Kidney (tissue), 14 donors: ENCODE data around the gene HSH2D. TPM values are rescaled to one million over a fixed set of nuclear protein-coding genes. Genes with fewer than 3 reads are reported as not detected.

Experiments used
- DNase-seq, 5 donors: peaks; one replicate each; pipeline ENCODE4 v3.0.0-alpha.2; 2013 to 2020
- FAIRE-seq: peaks from 2 replicates; lab custom pipeline; 2012; peaks lifted over from hg19 to GRCh38; lab: Jason Lieb, UNC
- H3K27ac ChIP-seq, 2 donors: one replicate each; pipeline ENCODE4 v1.7.0; 2013; ENCODE audit warnings: low read depth in 2 of 2, low read length in 2 of 2, inconsistent platforms in 1 of 2
- H3K27me3 ChIP-seq: one replicate; pipeline ENCODE4 v1.7.1; 2013; ENCODE audit warnings: low read length, inconsistent platforms; ENCODE audit not compliant: control insufficient read depth, insufficient read depth
- H3K36me3 ChIP-seq, 3 donors: one replicate each; pipeline versions ENCODE4 v1.7.0 to v1.7.1; 2013; ENCODE audit warnings: low read length in 3 of 3, control low read depth in 1 of 3, inconsistent platforms in 1 of 3; ENCODE audit not compliant: insufficient read depth in 3 of 3, control insufficient read depth in 2 of 3
- H3K4me1 ChIP-seq, 3 donors: one replicate each; pipeline versions ENCODE4 v1.7.0 to v1.7.1; 2013; ENCODE audit warnings: low read length in 3 of 3, inconsistent platforms in 1 of 3, low read depth in 1 of 3; ENCODE audit not compliant: control insufficient read depth in 2 of 3, insufficient read depth in 2 of 3
- H3K4me3 ChIP-seq, 3 donors: one replicate each; pipeline versions ENCODE4 v1.7.0 to v1.8.1; 2013; ENCODE audit warnings: low read length in 3 of 3, control low read depth in 1 of 3, inconsistent platforms in 1 of 3
- H3K9ac ChIP-seq, 3 donors: one replicate each; pipeline versions ENCODE4 v1.7.0 to v1.7.1; 2013; ENCODE audit warnings: low read length in 3 of 3, control low read depth in 1 of 3, inconsistent platforms in 1 of 3
- H3K9me3 ChIP-seq, 3 donors: one replicate each; pipeline versions ENCODE4 v1.7.0 to v1.7.1; 2013; ENCODE audit warnings: low read length in 3 of 3, control low read depth in 1 of 3, inconsistent platforms in 1 of 3; ENCODE audit not compliant: control insufficient read depth in 2 of 3, insufficient read depth in 1 of 3
- CTCF ChIP-seq: IDR thresholded peaks from 3 replicates; pipeline ENCODE4 v1.5.1; 2012; ENCODE audit warnings: mild to moderate bottlenecking, moderate library complexity, borderline replicate concordance; ENCODE audit not compliant: insufficient read depth; ENCODE audit errors: extremely low read depth
- intact Hi-C: fragments of 100-400 bp; cut with DNase I; formaldehyde crosslinking; loops from one replicate; pipeline ENCODE4 v1.11.1; 2022
- polyA plus RNA-seq: library from polyadenylated mRNA; stranded (reverse); fragments of 350-450 nt; fragmentation: Illumina TruSeq; extraction: RNeasy Lipid Tissue Mini Kit (QIAGEN cat#74804); gene quantifications from one replicate; pipeline ENCODE4 v1.2.3, GENCODE V29; 2014; ENCODE audit warnings: low read depth, low replicate concordance; ENCODE audit not compliant: insufficient read depth
- total RNA-seq: library from RNA; stranded (reverse); fragmentation: NEBNext Ultra II Directional; extraction: Animal tissue kit (Norgen Biotek cat#: 25700); gene quantifications from one replicate; pipeline ENCODE4 v1.2.1, GENCODE V29; 2021
- donor health status: control.
- donor health status: control.
- donor health status: control.
- donor health status: control.
- donor health status: control.
- donor health status: DM: yes; HTN: yes; CAD: no.
- donor health status: Normal renal cell carcinoma (clear cell type).

Gene HSH2D
- total and polyA plus RNA-seq, 2 donors from 2014 or later, result 0.41 to 7.7 TPM

- Histone ChIP-seq H3K4me1 (no peaks in the 10 kb centered on the region), H3K9ac (no peak overlapping the region), H3K27me3 (no peaks in the 10 kb centered on the region), H3K9me3 (no peaks in the 10 kb centered on the region), H3K36me3 (no peaks in the 10 kb centered on the region), H3K27ac (no peak overlapping the region), H3K4me3 (no peak overlapping the region)
- no peak for TF ChIP-seq CTCF
- FAIRE-seq (no peak), DNase-seq (no peak)
- intact Hi-C loops, result no loop called here
Measured at GRCh38 chr19:16161840-16162239, 18.4 kb downstream of the HSH2D start.

- Histone ChIP-seq H3K4me3 (no peak overlapping the region), H3K27ac (no peak overlapping the region), H3K9me3 (no peaks in the 10 kb centered on the region), H3K27me3 (no peaks in the 10 kb centered on the region), H3K4me1 (no peaks in the 10 kb centered on the region), H3K9ac (no peak overlapping the region), H3K36me3 (no peaks in the 10 kb centered on the region)
- intact Hi-C loops, result no loop called here
- DNase-seq (no peak), FAIRE-seq (no peak)
- no peak for TF ChIP-seq CTCF
Measured at GRCh38 chr19:16164222-16164890, 20.9 kb downstream of the HSH2D start.

- no peaks in the 10 kb centered on the region for H3K36me3 ChIP-seq
- H3K27ac ChIP-seq, result no peak overlapping the region
- H3K9me3 ChIP-seq, result no peaks in the 10 kb centered on the region
- no peak overlapping the region for H3K9ac ChIP-seq
- DNase-seq (no peak), FAIRE-seq (no peak)
- H3K4me1 ChIP-seq, result no peaks in the 10 kb centered on the region
- H3K27me3 ChIP-seq, result no peaks in the 10 kb centered on the region
- intact Hi-C loops, result no loop called here
- no peak for TF ChIP-seq CTCF
- no peak overlapping the region for H3K4me3 ChIP-seq
Measured at GRCh38 chr19:16166417-16166816, 22.9 kb downstream of the HSH2D start.

- Histone ChIP-seq H3K27ac (no peak overlapping the region), H3K9ac (no peak overlapping the region), H3K27me3 (no peaks in the 10 kb centered on the region), H3K4me3 (no peak overlapping the region), H3K9me3 (no peaks in the 10 kb centered on the region), H3K36me3 (no peaks in the 10 kb centered on the region), H3K4me1 (no peaks in the 10 kb centered on the region)
- intact Hi-C loops, result no loop called here
- FAIRE-seq (no peak), DNase-seq (no peak)
- TF ChIP-seq CTCF, result no peak
Measured at GRCh38 chr19:16167055-16167454, 23.6 kb downstream of the HSH2D start.
